DMS153 treated with DMSO at 0.1 percent for 48 hours (cell line): Measurements from ENCODE around the gene PAK1IP1.
"Not testable (repeated sequence)": the region's sequence is repeated elsewhere in the genome, so short reads cannot be mapped to it uniquely, and the experiment has no call there.

Source experiments
- DNase-seq: peaks from one replicate; lab custom pipeline; 2025; ENCODE audit not compliant: unreplicated experiment; lab: John Stamatoyannopoulos, UW

PAK1IP1 gene

GRCh38 chr6:10690651-10691445 is 3.9 kb upstream of the PAK1IP1 start:
- peak; percentile 31 for DNase-seq

- no peak for DNase-seq
These were observed 1.7 kb upstream of the PAK1IP1 start for GRCh38 chr6:10692965-10693538.

- DNase-seq = no peak
These were observed 400 bp downstream of the PAK1IP1 start for GRCh38 chr6:10695086-10695657.

GRCh38 chr6:10696655-10697054 is 1.9 kb downstream of the PAK1IP1 start:
- DNase-seq = no peak

GRCh38 chr6:10713962-10714361 is 19.2 kb downstream of the PAK1IP1 start:
- no peak for DNase-seq

GRCh38 chr6:10719296-10719963 is 24.7 kb downstream of the PAK1IP1 start:
- no peak for DNase-seq

- DNase-seq = no peak
These were observed 25.1 kb downstream of the PAK1IP1 start for GRCh38 chr6:10719964-10720264.

- DNase-seq = no peak
These were observed 25.6 kb downstream of the PAK1IP1 start for GRCh38 chr6:10720265-10720959.

- DNase-seq = not testable (repeated sequence)
These were observed 26.4 kb downstream of the PAK1IP1 start for GRCh38 chr6:10720960-10721849.

- no peak for DNase-seq
These were observed 27.2 kb downstream of the PAK1IP1 start for GRCh38 chr6:10721850-10722569.

GRCh38 chr6:10722570-10722819 is 27.7 kb downstream of the PAK1IP1 start:
- DNase-seq = no peak

- DNase-seq = peak; percentile 60
These were observed 28.2 kb downstream of the PAK1IP1 start, which contains the start of gene TMEM14C for GRCh38 chr6:10722820-10723566. Gene TMEM14C, plus strand, starts transcription at chr6:10723070. Its CDS starts 1,544 bp downstream, at chr6:10724614.

GRCh38 chr6:10723567-10723881 is 28.8 kb downstream of the PAK1IP1 start:
- DNase-seq = no peak

GRCh38 chr6:10725044-10725443 is 30.3 kb downstream of the PAK1IP1 start:
- no peak for DNase-seq

GRCh38 chr6:10725716-10726115 is 30.9 kb downstream of the PAK1IP1 start:
- no peak for DNase-seq

- DNase-seq = no peak
These were observed 35.5 kb downstream of the PAK1IP1 start for GRCh38 chr6:10730254-10730653.

GRCh38 chr6:10733151-10733715 is 38.5 kb downstream of the PAK1IP1 start:
- DNase-seq = no peak

- DNase-seq = no peak
These were observed 39.1 kb downstream of the PAK1IP1 start for GRCh38 chr6:10733863-10734262.

GRCh38 chr6:10736731-10737130 is 42.0 kb downstream of the PAK1IP1 start:
- no peak for DNase-seq
